HG03108 (cell line): ENCODE data around the gene VPS26A.

Experiments used
- ATAC-seq: cut with Tn5 transposase; IDR thresholded peaks from one replicate; pipeline ENCODE4 v1.9.1; 2021; ENCODE audit warnings: moderate library complexity; ENCODE audit not compliant: unreplicated experiment

The VPS26A gene

GRCh38 chr10:69218831-69219230 is 94.9 kb downstream of the VPS26A start:
- no peak for ATAC-seq

- no peak for ATAC-seq
Observed at GRCh38 chr10:69220041-69220451, 96.1 kb downstream of the VPS26A start, which contains the start of gene HKDC1. Gene HKDC1, plus strand, starts transcription at chr10:69220332. Its CDS starts 104 bp downstream, at chr10:69220436.

- no peak for ATAC-seq
Observed at GRCh38 chr10:69220507-69220906, 96.5 kb downstream of the VPS26A start.
